H1 (cell line): ENCODE measurements around the gene MLKL. TPM values are rescaled to one million over a fixed set of nuclear protein-coding genes. Genes with fewer than 3 reads are reported as not detected.

ENCODE experiments used
- KDM1A ChIP-seq: fragments of 200-600, 300-600 bp; sonication (generic); IDR thresholded peaks from 2 replicates; pipeline ENCODE4 v1.7.1; 2016; ENCODE audit warnings: mild to moderate bottlenecking, low read length, borderline replicate concordance
- TCF12 ChIP-seq: IDR thresholded peaks from 2 replicates; pipeline ENCODE4 v1.6.1; 2011; ENCODE audit warnings: low read depth, mild to moderate bottlenecking, low read length
- polyA plus RNA-seq, 7 experiments: library from polyadenylated mRNA; depleted of rRNA in 3 of 7; stranded (reverse) in 5 of 7; unstranded in 2 of 7; fragments of >200 nt in 5 of 7; fragments of 200-250 nt in 2 of 7; gene quantifications; 1 replicate in 5 of 7; 2 replicates in 1 of 7; 4 replicates in 1 of 7; pipeline versions ENCODE4 v1.2.1 to v1.2.3, GENCODE V29; 2011 to 2013; ENCODE audit warnings: missing spikeins in 2 of 7, mixed read lengths in 2 of 7
- total RNA-seq: library from RNA; stranded (reverse); fragmentation: NEBNext Ultra II Directional; extraction: Animal tissue kit (Norgen Biotek cat#: 25700); gene quantifications from 2 replicates; pipeline ENCODE4 v1.2.1, GENCODE V29; 2021

MLKL gene
- total and polyA plus RNA-seq, 2 of the 8 experiments (the other 6 are each of a cell fraction or from before 2014, with no cell fraction given), result 1.6 to 2.1 TPM

DNA sequence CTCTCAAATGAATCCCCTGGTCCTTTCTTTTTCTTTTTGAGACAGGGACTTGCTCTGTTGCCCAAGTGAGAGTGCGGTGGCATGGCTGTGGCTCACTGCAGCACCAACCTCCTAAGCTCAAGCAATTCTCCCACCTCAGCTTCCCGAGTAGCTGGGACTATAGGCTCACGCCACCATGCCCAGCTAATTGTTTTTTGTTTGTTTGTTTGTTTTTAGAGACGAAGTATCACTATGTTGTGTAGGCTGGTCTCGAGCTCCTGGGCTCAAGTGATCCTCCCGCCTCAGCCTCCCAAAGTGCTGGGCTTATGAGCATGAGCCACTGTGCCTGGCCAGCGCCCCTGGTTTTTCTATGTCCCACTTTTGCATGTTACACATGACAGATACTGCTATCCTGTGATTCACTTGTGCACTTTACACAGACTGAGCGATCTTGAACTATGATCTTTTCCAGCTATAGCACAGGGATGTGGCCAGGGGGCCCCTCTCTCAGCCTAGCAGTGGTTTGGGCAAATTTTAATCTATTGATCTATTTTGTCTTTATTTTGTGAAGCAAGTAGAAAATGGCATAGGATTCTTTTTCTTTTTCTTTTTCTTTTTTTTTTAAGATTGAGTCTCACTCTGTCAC is 31.3 kb upstream of the MLKL start (continued):
- no peak for TF ChIP-seq TCF12
- no peak for TF ChIP-seq KDM1A
